ENCODE measurements around the gene RECK.
"Not testable (repeated sequence)": the region's sequence is repeated elsewhere in the genome, so short reads cannot be mapped to it uniquely, and the experiment has no call there.

RECK gene

GRCh38 chr9:36074055-36074454, 37.3 kb downstream of the RECK start:
- no peak for DNase-seq (ENCODE audit: low spot score)

GRCh38 chr9:36074870-36075532, 38.3 kb downstream of the RECK start:
- no peak for DNase-seq (ENCODE audit: low spot score)

GRCh38 chr9:36078051-36078450, 41.3 kb downstream of the RECK start:
- DNase-seq (ENCODE audit: low spot score): no peak

GRCh38 chr9:36080519-36080918, 43.8 kb downstream of the RECK start:
- no peak for DNase-seq (ENCODE audit: low spot score)

GRCh38 chr9:36082931-36083330, 46.2 kb downstream of the RECK start:
- no peak for DNase-seq (ENCODE audit: low spot score)

GRCh38 chr9:36086442-36086841, 49.7 kb downstream of the RECK start:
- DNase-seq (ENCODE audit: low spot score): no peak

GRCh38 chr9:36087054-36087453, 50.3 kb downstream of the RECK start:
- DNase-seq (ENCODE audit: low spot score): not testable (repeated sequence)

GRCh38 chr9:36088020-36088419, 51.3 kb downstream of the RECK start:
- DNase-seq (ENCODE audit: low spot score): no peak

GRCh38 chr9:36091026-36091953, 54.6 kb downstream of the RECK start:
- DNase-seq (ENCODE audit: low spot score): no peak

GRCh38 chr9:36092014-36092413, 55.3 kb downstream of the RECK start:
- no peak for DNase-seq (ENCODE audit: low spot score)

- peak; percentile 45 for DNase-seq (ENCODE audit: low spot score)
Observed at GRCh38 chr9:36092509-36093215, 55.9 kb downstream of the RECK start.

GRCh38 chr9:36093384-36093783, 56.7 kb downstream of the RECK start:
- no peak for DNase-seq (ENCODE audit: low spot score)

- no peak for DNase-seq (ENCODE audit: low spot score)
Observed at GRCh38 chr9:36099718-36100117, 63.0 kb downstream of the RECK start.

- DNase-seq (ENCODE audit: low spot score): no peak
Observed at GRCh38 chr9:36100532-36100931, 63.8 kb downstream of the RECK start.

GRCh38 chr9:36101916-36102741, 65.4 kb downstream of the RECK start:
- DNase-seq (ENCODE audit: low spot score): no peak

GRCh38 chr9:36102742-36103495, 66.2 kb downstream of the RECK start:
- DNase-seq (ENCODE audit: low spot score): peak; percentile 89

- no peak for DNase-seq (ENCODE audit: low spot score)
Observed at GRCh38 chr9:36109071-36109470, 72.4 kb downstream of the RECK start.

GRCh38 chr9:36110434-36110833, 73.7 kb downstream of the RECK start:
- no peak for DNase-seq (ENCODE audit: low spot score)

- no peak for DNase-seq (ENCODE audit: low spot score)
Observed at GRCh38 chr9:36112516-36112915, 75.8 kb downstream of the RECK start.

GRCh38 chr9:36113999-36114398, 77.3 kb downstream of the RECK start:
- DNase-seq (ENCODE audit: low spot score): no peak

GRCh38 chr9:36116593-36116992, 79.9 kb downstream of the RECK start:
- DNase-seq (ENCODE audit: low spot score): no peak

Measured in CD4-positive, alpha-beta T cell treated with Interleukin-6 at 100 ng/mL for 8 hours (primary cell).